Spleen (tissue), 11 donors: Measurements from ENCODE around the gene ILKAP. TPM values are rescaled to one million over a fixed set of nuclear protein-coding genes. Genes with fewer than 3 reads are reported as not detected.

ENCODE experiments used
- DNase-seq: peaks from one replicate; pipeline ENCODE4 v3.0.0-alpha.2; 2020
- H3K27ac ChIP-seq, 8 donors: fragments of 200-600 bp; sonication (generic) in 7 of 8; 1 replicate in 4 of 8; 2 replicates in 4 of 8; pipeline versions ENCODE4 v1.5.0 to v1.8.0; 2016 to 2021; ENCODE audit warnings: inconsistent platforms in 4 of 8, mild to moderate bottlenecking in 4 of 8, moderate library complexity in 1 of 8
- H3K27me3 ChIP-seq, 7 donors: fragments of 200-600 bp; sonication (generic) in 6 of 7; replicated peaks in 1 of 7; 1 replicate in 4 of 7; 2 replicates in 3 of 7; pipeline versions ENCODE4 v1.5.0 to v1.8.0; 2016 to 2021; ENCODE audit warnings: inconsistent platforms in 3 of 7, mild to moderate bottlenecking in 1 of 7
- H3K36me3 ChIP-seq, 6 donors: fragments of 200-600 bp; sonication (generic) in 5 of 6; 1 replicate in 4 of 6; 2 replicates in 2 of 6; pipeline versions ENCODE4 v1.5.0 to v1.8.0; 2016 to 2021; ENCODE audit warnings: inconsistent platforms in 2 of 6
- H3K4me1 ChIP-seq, 6 donors: fragments of 200-600 bp; sonication (generic) in 5 of 6; 1 replicate in 3 of 6; 2 replicates in 3 of 6; pipeline versions ENCODE4 v1.5.0 to v1.8.0; 2016 to 2021; ENCODE audit warnings: inconsistent platforms in 3 of 6
- H3K4me3 ChIP-seq, 8 donors: fragments of 200-600 bp; sonication (generic) in 7 of 8; 1 replicate in 4 of 8; 2 replicates in 4 of 8; pipeline versions ENCODE4 v1.5.0 to v1.8.0; 2016 to 2021; ENCODE audit warnings: inconsistent platforms in 4 of 8, mild to moderate bottlenecking in 4 of 8, moderate library complexity in 2 of 8
- H3K9me3 ChIP-seq, 8 donors: fragments of 200-600 bp; sonication (generic) in 7 of 8; 1 replicate in 4 of 8; 2 replicates in 4 of 8; pipeline versions ENCODE4 v1.5.0 to v1.8.0; 2016 to 2021; ENCODE audit warnings: inconsistent platforms in 4 of 8
- CTCF ChIP-seq, 11 experiments: fragments of 200-600 bp in 7 of 11; fragments of 450-650 bp in 4 of 11; sonication (generic) in 4 of 11; IDR thresholded peaks in 8 of 11; conservative IDR thresholded peaks in 3 of 11; 1 replicate in 7 of 11; 2 replicates in 4 of 11; pipeline versions ENCODE4 v1.4.0 to v1.8.0; 2016 to 2021; ENCODE audit warnings: antibody characterized with exemption in 11 of 11, inconsistent platforms in 4 of 11, mild to moderate bottlenecking in 1 of 11
- POLR2A ChIP-seq, 3 donors: fragments of 450-650 bp; IDR thresholded peaks; one replicate each; pipeline ENCODE4 v1.5.1; 2017; ENCODE audit warnings: antibody characterized with exemption in 3 of 3, mild to moderate bottlenecking in 1 of 3
- POLR2AphosphoS5 ChIP-seq, 3 donors: sonication (generic); formaldehyde crosslinking; IDR thresholded peaks; one replicate each; pipeline ENCODE4 v1.5.1; 2017; ENCODE audit warnings: antibody characterized with exemption in 3 of 3
- WGBS, 5 donors: extraction: QIAGEN DNeasy Blood & Tissue Kit in 3 of 5; methylation state at CpG; one replicate each; pipeline versions ENCODE4 v1.1.5 to v1.1.7; 2013 to 2018; 5-methylcytosine and 5-hydroxymethylcytosine counted together
- intact Hi-C: fragments of 100-400 bp; cut with DNase I; formaldehyde crosslinking; loops from one replicate; pipeline ENCODE4 v1.15.0; 2023; ENCODE audit warnings: low total_unique reads
- polyA plus RNA-seq, 3 donors: library from polyadenylated mRNA; stranded (reverse); fragments of 200-250 nt; gene quantifications; one replicate each; pipeline ENCODE4 v1.2.1, GENCODE V29; 2013
- total RNA-seq, 7 donors: library from RNA; depleted of rRNA in 3 of 7; stranded (reverse); fragments of >200 nt in 3 of 7; fragmentation: NEBNext Ultra II Directional in 4 of 7; extraction: Animal tissue kit (Norgen Biotek cat#: 25700) in 4 of 7; gene quantifications; one replicate each; pipeline versions ENCODE4 v1.1.0 to v1.2.1, GENCODE V29; 2016 to 2021
- donor health status: healthy with polysubstance abuse.
- donor health status: DM: no; HTN: no; CAD: no; lungs with moderate emphysema.
- donor health status: DM: no; HTN: no; CAD: no.
- donor health status: Bipolar disorder and iron deficiency.
- donor health status: healthy.
- donor health status: DM: no; HTN: no; CAD: no.
- donor health status: DM: yes; HTN: yes; CAD: no.

Gene ILKAP
- total and polyA plus RNA-seq, 10 donors: 39.7 to 64.5 (median 50.1) TPM

- TF ChIP-seq POLR2A (IDR thresholded peaks at IDR 0.05): no peak
- TF ChIP-seq POLR2AphosphoS5 (IDR thresholded peaks at IDR 0.05): no peak
- TF ChIP-seq CTCF (IDR thresholded peaks at IDR 0.05 in 8 of 11, conservative IDR thresholded peaks at IDR 0.05 in 3 of 11): no peak
- H3K36me3 ChIP-seq: peaks cover 0 to 53% (median 6%) of the 10 kb centered on the region in 6 donors
Observed at GRCh38 chr2:238226698-238227586, 23.4 kb upstream of the ILKAP start.

GRCh38 chr2:238225911-238226697 lies 22.6 kb upstream of the ILKAP start:
- H3K4me3 ChIP-seq: no peak overlapping the region
- no peaks in the 10 kb centered on the region for H3K9me3 ChIP-seq
- H3K27me3 ChIP-seq: no peaks in the 10 kb centered on the region
- WGBS, 5 donors: 79 to 88% (median 87%) methylated on average over 35 to 38 of the region's 38 CpGs
- peaks cover 0 to 53% (median 6%) of the 10 kb centered on the region in 6 donors for H3K36me3 ChIP-seq
- no peak overlapping the region for H3K27ac ChIP-seq
- peaks cover 0 to 24% (median 10%) of the 10 kb centered on the region in 6 donors for H3K4me1 ChIP-seq
- TF ChIP-seq POLR2AphosphoS5 (IDR thresholded peaks at IDR 0.05): no peak
- TF ChIP-seq POLR2A (IDR thresholded peaks at IDR 0.05): no peak
- no peak for TF ChIP-seq CTCF (IDR thresholded peaks at IDR 0.05 in 8 of 11, conservative IDR thresholded peaks at IDR 0.05 in 3 of 11)
- DNase-seq: no peak
- intact Hi-C loops: no loop called here

More at GRCh38 chr2:238226698-238227586, 23.4 kb upstream of the ILKAP start:
- Histone ChIP-seq H3K4me1 (peaks cover 0 to 32% (median 16%) of the 10 kb centered on the region in 6 donors), H3K9me3 (no peaks in the 10 kb centered on the region), H3K27ac (no peak overlapping the region), H3K27me3 (no peaks in the 10 kb centered on the region), H3K4me3 (no peak overlapping the region)
- no peak for DNase-seq
- intact Hi-C loops: no loop called here
- whole genome bisulfite sequencing, 5 donors: 82 to 94% (median 92%) methylated on average over 7 to 8 of the region's 8 CpGs

GRCh38 chr2:238225121-238225520 lies 21.6 kb upstream of the ILKAP start:
- no peaks in the 10 kb centered on the region for H3K27me3 ChIP-seq
- no peak overlapping the region for H3K27ac ChIP-seq
- no peak for TF ChIP-seq POLR2A (IDR thresholded peaks at IDR 0.05)
- TF ChIP-seq CTCF (IDR thresholded peaks at IDR 0.05 in 8 of 11, conservative IDR thresholded peaks at IDR 0.05 in 3 of 11): no peak
- no peak for TF ChIP-seq POLR2AphosphoS5 (IDR thresholded peaks at IDR 0.05)
- H3K4me1 ChIP-seq: peaks cover 0 to 14% (median 1%) of the 10 kb centered on the region in 6 donors
- intact Hi-C loops: no loop called here
- H3K4me3 ChIP-seq: no peak overlapping the region
- no peaks in the 10 kb centered on the region for H3K9me3 ChIP-seq
- peaks cover 0 to 53% (median 6%) of the 10 kb centered on the region in 6 donors for H3K36me3 ChIP-seq
- 90 to 97% (median 92%) methylated on average over 8 to 13 of the region's 13 CpGs for WGBS, 5 donors
- no peak for DNase-seq
